Osteoblast (primary cell): ENCODE results near the gene PNPLA5. TPM values are rescaled to one million over a fixed set of nuclear protein-coding genes. Genes with fewer than 3 reads are reported as not detected.

Experiments used
- DNase-seq: peaks from one replicate; pipeline ENCODE4 v3.0.0; 2011; ENCODE audit warnings: low spot score, mixed read lengths; ENCODE audit not compliant: insufficient read length; ENCODE audit errors: missing footprints
- H2AFZ ChIP-seq: 2 replicates; pipeline ENCODE4 v1.6.0; 2011; ENCODE audit warnings: mild to moderate bottlenecking, low read length
- H3K27ac ChIP-seq: 2 replicates; pipeline ENCODE4 v1.5.1; 2011; ENCODE audit warnings: mild to moderate bottlenecking, low read depth, low read length, moderate library complexity
- H3K27me3 ChIP-seq: 2 replicates; pipeline ENCODE4 v1.6.0; 2012; ENCODE audit warnings: mild to moderate bottlenecking, control low read depth, inconsistent platforms, low read length, moderate library complexity; ENCODE audit not compliant: insufficient read depth
- H3K36me3 ChIP-seq: 2 replicates; pipeline ENCODE4 v1.5.1; 2011; ENCODE audit warnings: mild to moderate bottlenecking, low read length, control low read depth, moderate library complexity; ENCODE audit not compliant: insufficient read depth
- H3K4me1 ChIP-seq: 2 replicates; pipeline ENCODE4 v1.5.1; 2011; ENCODE audit warnings: mild to moderate bottlenecking, low read length, control low read depth, moderate library complexity; ENCODE audit not compliant: insufficient read depth
- H3K4me2 ChIP-seq: 2 replicates; pipeline ENCODE4 v1.6.0; 2011; ENCODE audit warnings: mild to moderate bottlenecking, low read length; ENCODE audit not compliant: insufficient read depth
- H3K4me3 ChIP-seq: fragments of 200-600 bp; sonication (generic); 3 replicates; pipeline ENCODE4 v1.5.1; 2012; ENCODE audit warnings: mild to moderate bottlenecking, low read length, inconsistent platforms; ENCODE audit not compliant: insufficient read depth
- H3K79me2 ChIP-seq: 2 replicates; pipeline ENCODE4 v1.6.0; 2012; ENCODE audit warnings: mild to moderate bottlenecking, low read length, control low read depth, inconsistent platforms; ENCODE audit not compliant: insufficient read depth
- H3K9me3 ChIP-seq: 2 replicates; pipeline ENCODE4 v1.5.1; 2011; ENCODE audit warnings: low read depth, low read length, control low read depth
- H4K20me1 ChIP-seq: 2 replicates; pipeline ENCODE4 v1.6.0; 2012; ENCODE audit warnings: mild to moderate bottlenecking, low read length, control low read depth; ENCODE audit not compliant: insufficient read depth
- CTCF ChIP-seq: IDR thresholded peaks from 2 replicates; pipeline ENCODE4 v1.5.1; 2011; ENCODE audit warnings: mild to moderate bottlenecking, low read depth, low read length, moderate library complexity; ENCODE audit errors: extremely low read depth
- total RNA-seq: library from RNA; depleted of rRNA; stranded (reverse); fragments of >200 nt; gene quantifications from 2 replicates; pipeline ENCODE4 v1.2.3, GENCODE V29; 2012

Gene PNPLA5
- total RNA-seq, 1 donor: not detected

- H3K4me1 ChIP-seq: no peaks in the 10 kb centered on the region
- peak; percentile 96 for DNase-seq
- peaks cover 4% of the 10 kb centered on the region for H3K27me3 ChIP-seq
- no peaks in the 10 kb centered on the region for H4K20me1 ChIP-seq
- H3K9me3 ChIP-seq: no peaks in the 10 kb centered on the region
- no peak overlapping the region for H3K27ac ChIP-seq
- peak; percentile 68 for TF ChIP-seq CTCF
- no peaks in the 10 kb centered on the region for H3K79me2 ChIP-seq
- H3K36me3 ChIP-seq: no peaks in the 10 kb centered on the region
- no peak overlapping the region for H3K4me3 ChIP-seq
- no peak overlapping the region for H3K4me2 ChIP-seq
- H2AFZ ChIP-seq: no peak overlapping the region
Observed at GRCh38 chr22:43884600-43885318, 7.1 kb downstream of the PNPLA5 start.

GRCh38 chr22:43883719-43884415 lies 7.9 kb downstream of the PNPLA5 start:
- Histone ChIP-seq H3K36me3 (no peaks in the 10 kb centered on the region), H3K4me1 (no peaks in the 10 kb centered on the region), H3K27me3 (peaks cover 4% of the 10 kb centered on the region), H4K20me1 (no peaks in the 10 kb centered on the region), H3K9me3 (no peaks in the 10 kb centered on the region), H3K4me2 (no peak overlapping the region), H3K27ac (no peak overlapping the region), H3K79me2 (no peaks in the 10 kb centered on the region), H2AFZ (no peak overlapping the region), H3K4me3 (no peak overlapping the region)
- TF ChIP-seq CTCF: no peak
- peak; percentile 34 for DNase-seq

- no peak overlapping the region for H3K4me2 ChIP-seq
- no peak overlapping the region for H3K4me3 ChIP-seq
- no peaks in the 10 kb centered on the region for H3K4me1 ChIP-seq
- TF ChIP-seq CTCF: peak; percentile 54
- H3K9me3 ChIP-seq: no peaks in the 10 kb centered on the region
- no peaks in the 10 kb centered on the region for H3K79me2 ChIP-seq
- H2AFZ ChIP-seq: no peak overlapping the region
- no peak overlapping the region for H3K27ac ChIP-seq
- DNase-seq: peak; percentile 97
- H3K36me3 ChIP-seq: no peaks in the 10 kb centered on the region
- peaks cover 7% of the 10 kb centered on the region for H3K27me3 ChIP-seq
- H4K20me1 ChIP-seq: no peaks in the 10 kb centered on the region
Observed at GRCh38 chr22:43883012-43883661, 8.7 kb downstream of the PNPLA5 start.
